HG02884 (cell line): ENCODE results near the gene PCSK6.

Experiments
- ATAC-seq: cut with Tn5 transposase; IDR thresholded peaks from one replicate; pipeline ENCODE4 v1.9.1; 2021; ENCODE audit warnings: mild to moderate bottlenecking, moderate library complexity; ENCODE audit not compliant: unreplicated experiment

PCSK6 gene

DNA sequence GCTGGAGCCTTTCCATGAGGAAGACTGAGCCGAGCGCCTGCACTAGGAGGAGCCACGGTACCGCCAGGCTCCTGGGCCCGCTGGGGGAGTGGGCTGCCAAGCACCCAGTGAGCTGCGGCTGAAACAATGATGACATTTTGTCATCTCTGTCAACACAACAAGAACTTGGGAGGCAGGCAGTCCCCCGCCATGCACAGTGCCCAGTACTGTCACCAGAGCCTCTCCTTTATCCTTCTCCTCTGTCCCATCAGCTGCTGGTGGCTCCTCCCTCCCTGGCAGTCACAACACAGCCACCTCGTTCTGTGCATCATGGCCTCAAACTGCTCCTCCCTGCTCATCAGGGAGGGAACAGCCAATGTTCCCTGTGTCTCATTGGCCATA lies 34.0 kb upstream of the PCSK6 start:
- ATAC-seq: no peak

DNA sequence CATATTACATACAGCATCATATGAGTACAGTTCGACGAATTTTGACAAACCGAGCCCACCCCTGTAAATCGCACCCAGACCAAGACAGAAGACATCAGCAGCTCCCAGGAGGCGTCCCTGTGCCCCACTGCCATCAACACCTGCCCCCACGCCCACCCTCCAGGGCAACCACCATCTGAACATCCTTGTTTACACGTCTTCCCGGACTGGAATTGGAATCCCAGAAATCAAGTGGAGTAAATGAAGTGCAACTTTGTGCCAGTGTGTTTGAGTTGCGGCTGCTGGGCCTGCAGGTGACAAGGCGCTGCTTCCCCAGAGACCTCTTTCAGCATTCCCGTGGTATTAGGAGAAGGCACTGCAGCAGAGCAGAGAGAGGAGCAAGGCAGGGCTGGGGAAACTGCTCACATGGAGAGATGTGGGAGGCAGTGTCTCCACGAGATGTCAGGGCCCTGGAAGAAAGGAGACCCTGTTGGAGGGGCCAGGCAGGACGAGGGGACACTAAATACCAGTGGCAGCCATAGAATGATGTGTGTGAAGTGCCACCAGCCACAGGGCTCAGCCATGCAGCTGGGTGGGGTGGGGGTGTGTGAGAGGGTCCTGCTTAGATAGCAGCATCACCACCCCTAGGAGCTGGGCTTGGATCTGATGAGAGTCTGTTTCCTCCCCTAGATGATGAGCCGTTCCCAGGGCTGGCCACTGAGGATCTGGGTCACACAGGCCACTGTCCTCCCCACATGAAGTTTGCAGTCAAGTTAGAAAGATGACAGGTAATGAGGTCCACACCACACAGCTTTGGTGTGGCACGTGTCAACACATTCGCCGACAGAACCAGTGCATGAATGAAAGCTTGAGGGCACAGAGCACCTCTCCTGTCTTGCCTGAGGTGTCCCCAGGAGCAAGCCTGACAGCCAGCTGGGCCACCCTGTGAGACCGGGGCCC lies 33.4 kb upstream of the PCSK6 start:
- no peak for ATAC-seq

DNA sequence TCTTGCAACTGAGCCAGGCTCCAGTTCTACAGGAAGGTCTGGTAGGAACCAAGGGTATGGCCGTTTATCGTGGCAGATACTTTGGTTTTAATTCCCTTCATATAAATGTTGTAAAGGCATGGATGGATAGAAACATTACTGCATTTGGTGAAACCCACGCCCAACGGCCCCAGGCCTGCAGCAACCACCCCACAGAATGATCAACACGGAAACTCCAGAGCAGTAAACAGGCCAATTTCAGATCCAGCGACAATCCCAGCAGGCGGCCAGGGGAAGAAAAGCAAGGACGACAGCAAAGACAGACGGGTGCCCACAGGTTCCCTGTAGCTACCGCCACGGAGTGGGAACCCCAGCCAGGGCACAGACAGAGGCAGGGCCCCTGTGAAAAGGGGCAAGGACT lies 32.6 kb upstream of the PCSK6 start:
- no peak for ATAC-seq

DNA sequence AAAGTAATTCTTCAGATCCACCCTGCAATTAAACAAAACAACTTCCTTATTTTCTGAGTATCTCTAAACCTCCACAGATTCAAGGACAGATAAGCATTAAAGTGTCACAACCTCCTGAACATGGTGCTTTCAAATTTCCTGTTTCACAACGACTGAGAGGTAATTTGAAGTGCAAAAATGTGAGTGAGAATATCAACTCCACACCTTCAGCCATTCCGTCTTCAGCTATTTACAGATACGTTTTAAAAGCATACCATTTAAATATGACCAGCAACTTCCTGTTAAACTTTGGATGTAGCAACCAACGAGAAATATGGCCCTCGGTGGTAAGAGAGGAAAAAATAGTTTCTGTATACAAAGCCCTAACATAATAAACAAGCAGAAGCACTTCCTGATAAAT lies 32.1 kb upstream of the PCSK6 start:
- ATAC-seq: no peak

DNA sequence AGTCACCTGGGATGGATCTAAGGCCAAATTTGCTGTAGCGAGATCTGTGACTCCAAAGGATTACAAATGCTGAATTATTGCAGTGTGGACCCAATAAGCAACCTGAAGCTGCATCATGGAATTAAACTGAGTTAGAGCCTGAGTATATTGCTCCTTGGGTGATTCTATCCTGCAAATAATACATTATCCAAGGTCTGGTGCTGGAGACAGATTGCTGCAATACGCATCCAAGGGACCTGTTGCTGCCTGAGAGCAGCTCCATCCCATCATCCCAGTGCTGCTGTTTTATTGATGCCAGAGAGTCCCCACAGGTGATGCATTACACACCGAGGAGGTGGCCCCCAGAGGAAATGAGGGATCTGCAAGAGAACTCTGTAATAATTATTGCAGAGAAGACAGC lies 31.6 kb upstream of the PCSK6 start:
- no peak for ATAC-seq

DNA sequence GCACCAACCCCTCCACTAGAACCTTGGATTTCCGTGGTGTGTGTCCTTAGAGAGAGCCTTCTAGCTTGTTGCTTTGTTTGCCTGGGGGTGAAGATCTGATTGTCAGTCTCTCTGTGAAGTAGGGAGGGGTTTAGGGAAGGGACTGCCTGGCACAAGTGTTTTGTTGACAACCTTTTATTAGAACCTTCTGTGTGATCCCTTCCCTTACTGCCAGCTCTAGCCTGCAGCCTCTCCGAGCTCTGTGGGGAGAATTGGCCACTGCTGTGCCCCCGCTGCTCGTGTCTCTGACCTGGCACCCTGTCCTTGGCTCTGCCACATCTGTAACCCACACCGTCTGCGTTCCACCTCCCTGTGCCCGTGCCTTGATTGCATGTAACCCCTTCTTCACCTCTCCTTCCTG lies 30.9 kb upstream of the PCSK6 start:
- no peak for ATAC-seq

DNA sequence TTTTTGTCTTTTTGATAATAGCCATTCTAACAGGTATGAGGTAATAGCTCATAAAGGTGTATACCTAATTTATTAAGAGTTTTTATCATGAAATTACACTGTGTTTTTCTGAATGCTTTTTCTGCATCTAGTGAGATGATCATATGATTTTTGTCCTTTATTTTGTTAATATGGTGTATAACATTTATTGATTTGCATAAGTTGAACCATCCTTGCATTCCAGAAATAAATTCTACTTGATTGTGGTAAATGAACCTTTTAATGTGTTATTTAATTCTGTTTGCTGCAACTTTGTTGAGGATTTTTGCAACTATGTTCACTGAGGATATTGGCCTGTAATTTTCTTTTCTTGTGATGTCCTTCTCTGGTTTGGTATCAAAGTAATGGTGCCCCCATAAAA lies 28.0 kb upstream of the PCSK6 start:
- ATAC-seq: no peak

DNA sequence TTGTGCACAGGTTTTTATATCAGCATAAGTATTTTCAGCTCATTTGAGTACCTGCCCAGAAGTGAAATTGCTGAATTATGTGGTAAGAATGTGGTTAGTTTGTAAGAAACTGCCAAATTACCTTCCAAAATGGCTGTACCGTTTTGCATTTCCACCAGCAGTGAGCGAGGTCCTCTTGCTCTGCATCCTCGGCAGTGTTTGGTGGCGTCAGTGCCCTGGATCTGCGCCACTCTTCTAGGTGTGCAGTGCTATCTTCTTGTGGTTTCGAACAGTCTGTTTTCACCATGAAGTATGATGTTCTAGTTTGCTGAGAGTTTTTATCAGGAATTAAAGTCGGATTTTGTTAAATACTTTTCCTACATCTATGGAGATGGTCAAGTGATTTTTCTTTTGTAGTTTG lies 24.8 kb upstream of the PCSK6 start:
- ATAC-seq: no peak

DNA sequence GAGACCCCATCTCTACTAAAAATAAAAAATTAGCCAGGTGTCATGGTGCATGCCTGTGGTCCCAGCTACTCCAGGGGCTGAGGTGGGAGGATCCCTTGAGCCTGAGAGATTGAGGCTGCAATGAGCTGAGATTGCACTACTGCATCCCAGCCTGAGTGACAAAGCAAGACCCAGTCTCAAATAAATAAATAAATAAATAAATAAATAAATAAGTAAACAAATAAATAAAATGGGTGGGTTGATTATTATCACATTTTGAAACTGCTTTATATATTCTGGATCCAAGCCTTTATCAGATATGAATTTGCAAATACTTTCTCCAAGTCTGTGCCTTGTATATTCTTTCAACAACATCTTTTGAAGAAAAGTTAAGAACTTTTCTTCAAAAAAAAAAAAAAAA lies 22.2 kb upstream of the PCSK6 start:
- ATAC-seq: no peak

DNA sequence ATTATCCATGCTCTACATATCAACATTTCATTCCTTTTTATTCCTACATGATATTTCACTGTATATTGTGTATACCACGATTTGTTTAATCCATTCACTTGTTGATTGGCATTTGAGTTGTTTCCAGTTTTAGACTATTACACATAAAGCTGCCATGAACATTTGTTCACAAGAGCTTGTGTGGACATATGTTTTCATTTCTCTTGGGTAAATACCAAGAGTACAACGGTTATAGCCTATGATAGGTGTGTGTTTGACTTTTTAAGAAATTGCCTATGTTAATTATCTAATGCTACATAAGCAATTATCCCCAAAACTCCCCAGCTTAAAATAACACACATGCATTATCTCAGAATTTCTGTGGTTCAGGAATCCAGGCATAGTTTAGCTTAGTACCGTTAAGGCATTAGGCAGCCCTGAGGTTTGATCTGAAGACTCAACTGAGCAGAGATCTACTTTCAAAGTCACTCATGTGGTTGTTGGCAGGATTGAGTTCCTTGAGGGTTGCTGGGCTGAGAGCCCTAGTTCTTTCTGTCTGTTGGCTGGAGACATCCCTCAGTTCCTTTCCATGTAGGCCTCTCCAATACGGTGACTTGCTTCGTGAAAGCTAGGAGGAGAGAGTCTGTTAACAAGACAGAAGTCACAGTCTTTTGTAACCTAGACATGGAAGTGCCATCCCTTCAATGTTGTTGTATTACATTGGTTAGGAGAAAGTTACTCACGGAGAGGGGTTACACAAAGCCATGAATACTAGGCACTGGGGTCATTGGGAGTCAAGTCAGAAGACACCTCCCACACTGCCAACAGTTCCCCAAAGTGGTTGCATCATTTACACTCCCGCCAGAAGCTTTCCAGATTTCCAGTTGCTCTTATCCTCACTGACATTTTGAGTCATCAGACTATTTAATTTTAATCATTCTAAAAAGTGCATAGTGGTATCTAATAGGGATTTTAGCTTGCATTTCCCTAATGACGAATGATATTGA lies 21.0 kb upstream of the PCSK6 start:
- no peak for ATAC-seq

DNA sequence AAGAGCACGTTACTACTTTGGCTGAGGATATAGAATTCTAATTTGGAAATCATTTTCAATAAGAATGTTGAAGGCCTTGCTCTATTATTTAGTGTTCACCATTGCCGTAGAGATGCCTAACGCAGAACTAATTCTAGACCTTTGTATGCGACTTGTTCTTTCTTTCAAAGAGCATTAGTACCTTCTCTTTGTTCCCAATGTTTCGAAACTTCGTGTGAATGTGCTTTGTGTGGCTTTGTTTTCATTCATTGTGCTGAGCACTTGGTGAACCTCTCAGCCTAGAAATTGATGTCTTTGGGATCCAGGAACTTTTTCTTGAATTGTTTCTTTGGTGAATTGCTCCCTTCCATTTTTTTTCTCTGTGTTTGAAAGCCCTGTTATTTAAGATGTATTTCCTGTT lies 19.8 kb upstream of the PCSK6 start:
- no peak for ATAC-seq

DNA sequence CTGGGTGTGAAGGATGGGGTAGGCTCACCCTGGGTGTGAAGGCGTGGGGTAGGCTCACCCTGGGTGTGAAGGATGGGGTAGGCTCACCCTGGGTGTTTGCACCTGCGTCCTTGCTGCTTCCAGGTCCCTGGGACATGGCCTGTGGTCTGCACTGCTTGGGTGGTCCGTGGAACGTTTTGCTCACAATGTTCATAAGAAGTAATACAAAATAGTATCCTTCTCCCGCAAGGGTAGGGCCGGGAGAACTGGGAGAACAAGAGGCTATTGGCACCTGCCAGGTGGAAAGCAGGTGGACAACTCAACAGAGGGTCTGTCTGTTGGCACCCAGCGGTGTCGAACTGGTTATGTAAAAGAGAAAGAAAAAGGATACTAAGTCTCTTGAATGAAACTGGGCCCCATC lies 17.0 kb upstream of the PCSK6 start:
- no peak for ATAC-seq

DNA sequence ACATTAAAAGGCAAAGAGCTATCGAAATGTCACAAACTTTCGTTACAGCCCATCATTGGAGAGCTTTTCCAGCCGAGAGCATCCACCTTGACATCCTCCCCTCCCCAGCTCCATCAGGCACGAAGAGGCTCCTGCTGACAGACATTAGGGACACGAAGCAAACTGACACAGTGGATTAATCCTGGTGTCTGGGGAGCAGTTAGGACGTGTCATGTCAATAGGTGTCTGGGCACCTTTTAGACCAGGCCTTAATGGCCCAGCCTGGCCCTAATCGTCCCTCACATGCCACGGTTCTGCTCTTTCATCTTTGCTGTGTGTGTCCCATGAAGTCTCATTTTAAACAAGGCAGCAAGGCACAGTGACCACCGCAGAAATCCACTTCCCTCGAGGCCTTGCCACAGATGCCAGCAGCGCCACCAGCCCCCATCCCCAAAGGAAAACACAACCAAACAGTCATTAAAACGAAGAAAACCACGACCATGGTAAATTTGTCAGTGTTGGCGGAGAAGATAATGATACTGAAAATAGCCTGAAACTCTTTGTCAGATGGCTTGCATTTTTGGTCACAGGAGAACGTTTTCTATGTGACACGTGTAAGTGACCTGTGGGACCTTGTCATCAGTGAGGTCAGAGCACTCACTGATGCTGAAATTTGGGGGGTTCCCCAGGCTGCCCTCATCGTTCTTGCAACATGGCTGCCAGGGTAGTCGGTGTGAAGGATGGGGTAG lies 16.3 kb upstream of the PCSK6 start:
- no peak for ATAC-seq

DNA sequence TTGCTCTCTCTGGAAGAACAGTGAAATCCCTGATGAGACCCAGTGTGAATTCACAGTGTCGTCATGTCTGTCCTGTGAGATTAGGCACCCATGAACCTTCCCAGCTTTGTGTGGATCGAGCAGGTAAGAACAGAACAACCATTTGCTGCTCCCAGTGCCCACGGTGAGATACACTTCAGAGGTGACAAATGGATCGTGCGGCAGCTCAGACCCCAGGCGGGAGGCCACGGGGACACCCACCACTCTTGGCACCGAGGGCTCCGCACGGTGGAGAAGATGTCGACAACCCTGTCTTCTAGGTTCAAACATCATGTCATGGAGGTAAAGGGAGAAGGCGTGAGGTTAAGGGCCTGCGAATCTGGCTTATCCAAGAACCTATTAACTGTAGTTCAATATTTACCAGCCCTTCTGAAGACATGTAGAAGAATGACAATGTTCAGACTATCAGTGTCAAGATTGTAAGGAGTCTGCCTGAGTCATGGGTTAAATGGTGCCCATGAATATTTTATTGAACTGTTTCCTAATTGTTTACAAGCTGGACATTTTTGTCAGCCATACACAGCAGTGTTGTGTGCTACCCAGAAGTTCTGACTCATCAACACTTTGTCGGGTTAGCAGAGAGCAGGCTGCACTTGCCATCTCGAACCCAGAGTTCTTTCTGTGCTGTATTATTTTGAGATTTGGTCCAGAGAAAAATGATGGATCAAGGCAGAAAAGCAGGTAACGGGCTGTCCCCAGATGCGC lies 15.5 kb upstream of the PCSK6 start:
- no peak for ATAC-seq

DNA sequence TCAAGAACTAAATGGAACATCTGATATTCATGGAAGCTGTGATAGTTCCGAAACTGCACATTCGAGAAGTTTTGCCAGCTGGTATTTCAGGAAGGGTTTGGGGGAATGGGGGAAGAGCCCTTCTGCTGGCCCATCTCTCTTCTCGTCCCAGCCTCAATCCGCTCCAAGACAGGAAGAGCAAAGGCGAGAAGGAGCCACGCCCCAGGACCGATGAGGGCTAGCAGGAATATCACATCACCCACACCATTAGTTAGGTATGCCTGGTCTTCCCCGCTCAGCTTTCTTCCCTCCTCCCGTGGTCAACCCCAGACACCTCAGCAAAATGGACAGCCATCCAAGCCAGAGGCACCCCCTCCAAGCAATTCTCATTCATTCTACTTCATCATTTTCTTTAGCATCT lies 14.9 kb upstream of the PCSK6 start:
- no peak for ATAC-seq

DNA sequence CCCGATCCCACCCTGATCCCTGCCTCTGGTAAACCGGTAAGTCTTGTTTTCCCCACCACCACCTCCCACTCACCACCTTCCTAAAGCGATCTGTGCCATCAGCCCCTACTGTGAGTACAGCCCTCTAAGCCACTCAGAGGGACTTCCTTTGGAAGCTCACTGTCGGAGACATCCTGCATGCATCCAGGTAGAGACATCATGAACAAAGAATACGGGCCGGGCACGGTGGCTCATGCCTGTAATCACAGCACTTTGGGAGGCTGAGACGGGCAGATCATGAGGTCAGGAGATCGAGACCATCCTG lies 13.7 kb upstream of the PCSK6 start:
- no peak for ATAC-seq

DNA sequence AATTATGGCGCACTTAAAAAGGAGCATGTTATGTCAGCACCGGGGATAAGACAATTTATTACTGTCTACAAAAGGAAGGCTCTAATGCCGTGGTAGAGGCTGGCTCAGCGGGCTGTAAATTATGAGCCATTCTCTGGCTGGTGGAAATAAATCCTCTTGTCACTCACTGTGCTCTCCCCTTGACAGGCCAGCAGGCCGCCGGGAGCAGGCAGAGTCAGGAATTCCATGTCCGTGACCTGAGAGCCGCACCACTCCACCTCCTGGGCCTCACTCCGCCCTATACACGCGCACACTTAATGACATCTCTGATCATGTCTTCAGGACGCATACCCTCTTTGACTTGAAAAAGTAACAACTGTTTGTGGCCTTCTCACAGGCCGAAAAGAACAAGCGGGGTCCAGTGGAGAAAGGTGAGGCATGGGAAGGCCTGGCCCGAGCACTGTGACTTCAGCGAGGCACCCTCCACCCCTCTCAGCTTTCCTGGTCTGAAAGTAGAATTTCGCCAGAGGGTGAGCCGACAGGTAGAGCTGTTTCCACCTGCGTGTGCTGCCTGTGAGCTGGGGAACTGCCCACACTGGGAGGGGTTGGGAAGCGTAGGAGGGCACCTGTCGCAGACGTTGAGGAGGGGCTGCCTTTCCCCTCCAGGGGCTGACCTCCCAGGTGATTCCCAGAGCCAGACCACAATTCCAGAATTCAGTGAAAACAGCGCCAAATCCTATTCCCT lies 13.2 kb upstream of the PCSK6 start:
- no peak for ATAC-seq

DNA sequence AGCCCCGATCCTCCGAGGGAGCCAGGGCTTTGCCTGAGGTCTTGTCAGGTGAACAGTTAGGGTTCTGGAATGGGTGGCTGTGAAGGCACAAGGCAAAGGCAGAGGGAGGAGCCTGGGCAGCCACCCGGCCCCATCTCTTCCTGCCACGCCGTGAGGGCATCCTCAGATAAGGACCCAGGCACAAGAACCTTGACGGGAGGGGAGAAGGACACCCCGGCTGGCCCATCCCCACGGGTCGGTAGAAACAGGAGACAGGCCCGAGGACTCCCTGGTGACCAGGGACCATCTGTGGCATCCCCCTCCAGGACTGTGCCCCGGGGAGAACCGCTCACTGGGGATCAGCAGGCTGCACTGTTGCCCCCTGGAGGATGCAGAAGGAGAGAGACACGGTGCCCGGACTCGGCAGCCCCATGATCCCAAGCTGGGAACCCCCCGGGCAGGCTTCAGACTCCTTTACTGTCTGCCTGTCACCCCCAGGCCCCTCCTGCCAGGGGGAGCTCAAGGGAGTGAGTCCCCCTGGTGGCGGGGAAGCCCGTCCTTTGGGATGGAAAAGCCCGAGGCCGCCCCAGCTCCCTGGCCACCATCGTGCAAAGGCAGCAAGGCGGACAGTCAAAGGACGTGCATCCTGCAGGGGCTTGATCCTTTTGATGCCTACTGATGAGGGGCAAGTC lies 12.3 kb upstream of the PCSK6 start:
- ATAC-seq: peak; percentile 67

DNA sequence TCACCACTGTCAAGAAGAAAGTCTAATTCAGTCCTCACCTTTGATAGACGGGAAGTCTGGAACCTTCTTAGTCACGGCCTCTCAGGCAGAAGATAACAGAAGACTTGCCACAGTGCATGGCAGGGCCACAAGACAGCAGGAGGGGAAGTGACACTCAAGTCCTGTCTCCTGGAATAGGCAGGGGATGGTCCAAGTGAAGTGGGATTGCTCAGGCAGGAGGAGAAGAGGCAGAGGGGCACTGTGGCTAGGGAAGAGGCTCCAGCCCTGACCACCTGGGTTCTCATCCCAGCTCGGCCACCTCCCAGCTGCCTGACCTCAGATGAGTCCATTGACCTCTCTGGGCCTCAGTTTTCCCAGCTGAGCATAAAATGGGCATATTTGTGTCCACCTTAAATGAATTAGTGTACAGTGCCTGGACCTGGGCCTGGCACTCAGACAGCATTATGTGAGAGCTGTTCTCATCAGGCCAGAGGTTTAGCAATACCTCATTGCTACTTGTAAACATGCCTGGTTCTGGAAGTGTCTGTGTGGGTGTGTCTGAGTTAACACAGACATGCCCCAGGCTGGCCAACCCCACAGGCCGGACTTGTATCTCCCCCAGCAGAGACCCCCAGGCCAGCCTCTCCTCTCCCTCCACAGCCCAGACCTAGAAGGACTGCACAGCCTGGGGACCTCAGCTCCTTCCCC lies 11.5 kb upstream of the PCSK6 start:
- no peak for ATAC-seq
